T-cell (primary cell): ENCODE results near the gene BEX2. TPM values are rescaled to one million over a fixed set of nuclear protein-coding genes. Genes with fewer than 3 reads are reported as not detected.
A peak's percentile ranks its signal among the peaks of the same experiment; 100 is the strongest.

ENCODE experiments used
- ATAC-seq, 4 experiments: fragments of 200-7000 bp in 3 of 4; fragments of 150-1000 bp in 1 of 4; cut with Tn5 transposase; replicated peaks in 1 of 4; 1 replicate in 3 of 4; 2 replicates in 1 of 4; pipeline ENCODE4 v1.10.0; 2021; ENCODE audit warnings: moderate library complexity in 3 of 4, mild to moderate bottlenecking in 2 of 4, moderate number of reproducible peaks in 1 of 4
- CTCF ChIA-PET, 2 donors: fragments of 300-600 bp; sonication (Branson Sonifier 250); formaldehyde crosslinking; loops; one replicate each; lab custom pipeline; 2022; ENCODE audit warnings: antibody characterized with exemption in 2 of 2; lab: Charles Lee
- POLR2A ChIA-PET, 2 donors: fragments of 300-600 bp; sonication (Branson Sonifier 250); formaldehyde crosslinking; loops; one replicate each; lab custom pipeline; 2022; ENCODE audit warnings: antibody characterized with exemption in 2 of 2; lab: Charles Lee
- DNase-seq, 35 experiments: peaks; one replicate each; pipeline versions ENCODE4 v3.0.0 to v3.0.0-alpha.2; 2013 to 2023
- H3K27ac ChIP-seq: one replicate; pipeline ENCODE4 v1.5.1; 2013; ENCODE audit warnings: low read length
- H3K27me3 ChIP-seq, 2 experiments: replicated peaks in 1 of 2; 1 replicate in 1 of 2; 2 replicates in 1 of 2; pipeline versions ENCODE4 v1.6.1 to v1.7.0; 2013; ENCODE audit warnings: low read length in 1 of 2, mixed read lengths in 1 of 2; ENCODE audit not compliant: control insufficient read depth in 2 of 2, insufficient read depth in 2 of 2; ENCODE audit errors: extremely low read depth in 1 of 2
- H3K36me3 ChIP-seq, 2 donors: 1 replicate in 1 of 2; 2 replicates in 1 of 2; pipeline versions ENCODE4 v1.6.1 to v1.7.0; 2013; ENCODE audit warnings: low read length in 1 of 2; ENCODE audit not compliant: control insufficient read depth in 2 of 2, insufficient read depth in 1 of 2; ENCODE audit errors: extremely low read depth in 1 of 2
- H3K4me1 ChIP-seq, 2 experiments: 1 replicate in 1 of 2; 2 replicates in 1 of 2; pipeline versions ENCODE4 v1.6.1 to v1.7.0; 2013; ENCODE audit warnings: low read length in 2 of 2, mixed read lengths in 1 of 2; ENCODE audit not compliant: insufficient read depth in 2 of 2, control insufficient read depth in 1 of 2; ENCODE audit errors: extremely low read depth in 1 of 2
- H3K4me3 ChIP-seq, 2 donors: 1 replicate in 1 of 2; 2 replicates in 1 of 2; pipeline versions ENCODE4 v1.5.1 to v1.7.0; 2013; ENCODE audit warnings: mild to moderate bottlenecking in 2 of 2, low read length in 1 of 2, moderate library complexity in 1 of 2; ENCODE audit not compliant: control insufficient read depth in 1 of 2; ENCODE audit errors: extremely low read depth in 1 of 2
- H3K9me3 ChIP-seq: 2 replicates; pipeline ENCODE4 v1.7.0; 2013
- H3K27ac Mint-ChIP-seq, 2 donors: one replicate each; pipeline ENCODE4 v1.8.0; 2020 to 2021; ENCODE audit warnings: mild to moderate bottlenecking in 2 of 2, mixed read lengths in 2 of 2
- H3K27me3 Mint-ChIP-seq, 2 donors: one replicate each; pipeline ENCODE4 v1.8.0; 2021 to 2022; ENCODE audit warnings: mixed read lengths in 2 of 2
- H3K36me3 Mint-ChIP-seq: one replicate; pipeline ENCODE4 v1.8.0; 2021; ENCODE audit warnings: mixed read lengths
- H3K4me1 Mint-ChIP-seq, 3 donors: one replicate each; pipeline ENCODE4 v1.8.0; 2020 to 2022; ENCODE audit warnings: mixed read lengths in 3 of 3, mild to moderate bottlenecking in 1 of 3
- H3K4me3 Mint-ChIP-seq, 3 donors: one replicate each; pipeline ENCODE4 v1.8.0; 2020 to 2022; ENCODE audit warnings: mild to moderate bottlenecking in 3 of 3, mixed read lengths in 3 of 3, moderate library complexity in 3 of 3
- H3K9me3 Mint-ChIP-seq, 3 donors: one replicate each; pipeline ENCODE4 v1.8.0; 2020 to 2022; ENCODE audit warnings: mixed read lengths in 3 of 3
- WGBS: methylation state at CpG from one replicate; pipeline ENCODE4 v1.1.5; 2013; ENCODE audit warnings: missing lambda C conversion rate; ENCODE audit not compliant: insufficient coverage; 5-methylcytosine and 5-hydroxymethylcytosine counted together
- total RNA-seq, 35 experiments: library from RNA in 6 of 35; stranded (reverse) in 6 of 35; fragments of 120-200 nt in 1 of 35; gene quantifications; one replicate each; pipeline versions ENCODE4 v1.2.1 to v1.2.4 and lab custom pipeline; 2013 to 2026

BEX2 gene
- total RNA-seq, 5 donors from 2014 or later (not counting 1 experiment from before 2014, with no cell fraction given) = 24.0 to 38.3 (median 26.8) TPM

DNA sequence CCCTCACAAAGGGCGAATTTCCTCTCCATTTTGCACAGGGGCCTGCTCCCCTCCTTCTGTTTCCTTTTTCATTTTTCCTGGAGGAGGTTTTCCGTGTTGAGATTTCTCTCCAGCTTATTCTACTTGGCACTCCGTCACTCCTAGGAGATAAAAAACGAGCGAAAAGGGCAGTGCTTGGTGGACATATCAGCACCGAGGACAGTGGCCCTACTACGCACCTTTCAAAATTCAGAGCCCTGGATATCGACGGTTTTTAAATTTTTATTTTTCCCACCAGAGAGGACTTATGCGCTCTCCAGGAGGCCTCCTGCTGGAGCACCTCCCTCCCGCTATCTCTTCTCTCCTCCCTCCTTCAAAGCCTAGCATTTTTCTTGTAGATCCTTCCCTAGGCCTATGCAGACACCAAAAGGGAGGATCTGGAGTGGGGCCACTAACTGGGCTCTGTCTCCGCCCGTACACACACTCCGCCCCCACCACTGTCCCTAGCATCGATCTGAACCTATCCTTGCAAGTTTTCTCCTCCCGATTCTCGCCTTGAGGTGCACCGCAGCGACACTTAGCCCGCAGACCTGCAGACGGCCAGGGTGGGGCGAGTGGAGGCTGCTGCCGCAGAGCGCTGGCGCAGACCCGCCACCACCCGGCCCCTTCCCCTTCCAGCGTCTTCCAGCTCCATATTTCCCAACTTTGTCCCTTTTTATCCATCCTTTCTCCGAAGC, 37.0 kb upstream of the BEX2 start:
- H3K27ac ChIP-seq = no peak overlapping the region
- CTCF ChIA-PET = no interaction called here
- DNase-seq (no peak), ATAC-seq (no peak)
- 86% methylated on average over 10 of the region's 29 CpGs for WGBS
- Mint-ChIP-seq H3K27me3 (peaks cover 4 to 30% of the 10 kb centered on the region in 2 donors), H3K9me3 (no peaks in the 10 kb centered on the region), H3K27ac (no peak overlapping the region), H3K4me3 (no peak overlapping the region), H3K4me1 (peaks cover 0 to 4% (median 4%) of the 10 kb centered on the region in 3 donors), H3K36me3 (no peaks in the 10 kb centered on the region)
- no peaks in the 10 kb centered on the region for H3K4me1 ChIP-seq
- no peak overlapping the region for H3K4me3 ChIP-seq
- no peaks in the 10 kb centered on the region for H3K9me3 ChIP-seq
- H3K27me3 ChIP-seq = peaks cover 0 to 3% of the 10 kb centered on the region in 2 experiments
- H3K36me3 ChIP-seq = no peaks in the 10 kb centered on the region
- POLR2A ChIA-PET = no interaction called here

DNA sequence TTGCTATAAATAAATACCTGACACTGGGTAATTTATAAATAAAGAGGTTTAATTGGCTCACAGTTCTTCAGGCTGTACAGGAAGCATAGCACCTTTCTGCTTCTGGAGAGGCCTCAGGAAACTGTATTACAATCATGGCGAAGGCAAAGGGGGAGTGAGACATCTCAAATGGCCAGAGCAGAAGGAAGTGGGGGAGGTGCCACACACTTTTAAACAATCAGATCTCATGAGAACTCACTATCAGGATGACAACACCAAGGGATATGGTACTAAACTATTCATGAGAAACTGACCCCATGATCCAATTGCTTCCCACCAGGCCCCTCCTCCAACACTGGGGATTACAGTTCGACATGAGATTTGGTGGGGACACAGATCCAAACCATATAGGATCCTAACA, 33.8 kb upstream of the BEX2 start:
- POLR2A ChIA-PET = no interaction called here
- H3K4me3 ChIP-seq = no peak overlapping the region
- no peak overlapping the region for H3K27ac ChIP-seq
- Mint-ChIP-seq H3K9me3 (no peaks in the 10 kb centered on the region), H3K4me1 (peaks cover 0 to 4% (median 4%) of the 10 kb centered on the region in 3 donors), H3K27me3 (peaks cover 0 to 30% of the 10 kb centered on the region in 2 donors), H3K4me3 (no peak overlapping the region), H3K27ac (no peak overlapping the region), H3K36me3 (no peaks in the 10 kb centered on the region)
- DNase-seq (no peak), ATAC-seq (no peak)
- no peaks in the 10 kb centered on the region for H3K4me1 ChIP-seq
- no peaks in the 10 kb centered on the region for H3K36me3 ChIP-seq
- no CpG with 5 or more reads among the region's 2 CpGs for WGBS
- CTCF ChIA-PET = no interaction called here
- H3K27me3 ChIP-seq = peaks cover 2 to 3% of the 10 kb centered on the region in 2 experiments
- no peaks in the 10 kb centered on the region for H3K9me3 ChIP-seq

DNA sequence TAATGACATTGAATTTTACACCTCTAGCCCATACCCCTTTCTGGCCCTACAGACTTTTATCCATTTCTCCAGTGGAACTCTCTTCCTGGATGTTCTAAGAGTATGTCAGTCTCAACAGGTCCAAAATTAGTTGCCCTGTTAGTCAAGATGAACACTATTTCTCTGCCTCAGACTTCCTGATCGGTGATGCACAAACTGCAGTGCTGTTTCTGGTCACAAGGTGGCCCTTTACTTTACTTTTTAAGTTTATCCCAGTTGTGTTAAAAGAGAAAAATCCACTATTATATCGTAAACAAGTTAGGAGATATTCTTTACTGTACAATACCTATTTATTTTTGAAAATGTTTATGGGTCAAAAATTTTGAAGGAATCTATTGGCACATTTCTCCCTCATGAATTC, 32.3 kb upstream of the BEX2 start:
- Histone ChIP-seq H3K4me3 (no peak overlapping the region), H3K9me3 (no peaks in the 10 kb centered on the region), H3K36me3 (no peaks in the 10 kb centered on the region), H3K27me3 (peaks cover 2 to 3% of the 10 kb centered on the region in 2 experiments), H3K27ac (no peak overlapping the region), H3K4me1 (no peaks in the 10 kb centered on the region)
- CTCF ChIA-PET = interaction anchor here (0.5 to 1.0 kb wide), 5 partner anchors 56 to 470 kb away, joined by 3 to 6 read pairs (median 3); no protein-coding TSS in a partner anchor
- H3K4me1 Mint-ChIP-seq = peaks cover 0 to 4% (median 4%) of the 10 kb centered on the region in 3 donors
- H3K36me3 Mint-ChIP-seq = no peaks in the 10 kb centered on the region
- peaks cover 0 to 18% of the 10 kb centered on the region in 2 donors for H3K27me3 Mint-ChIP-seq
- peak in 27 of 35 experiments; percentile 4 to 63 (median 25) for DNase-seq
- no peak overlapping the region for H3K4me3 Mint-ChIP-seq
- H3K27ac Mint-ChIP-seq = peak overlapping the region; percentile 19 to 55
- POLR2A ChIA-PET = no interaction called here
- no CpG with 5 or more reads among the region's 2 CpGs for WGBS
- H3K9me3 Mint-ChIP-seq = no peaks in the 10 kb centered on the region
- ATAC-seq = peak in 2 of 4 experiments; percentile 51 to 53

DNA sequence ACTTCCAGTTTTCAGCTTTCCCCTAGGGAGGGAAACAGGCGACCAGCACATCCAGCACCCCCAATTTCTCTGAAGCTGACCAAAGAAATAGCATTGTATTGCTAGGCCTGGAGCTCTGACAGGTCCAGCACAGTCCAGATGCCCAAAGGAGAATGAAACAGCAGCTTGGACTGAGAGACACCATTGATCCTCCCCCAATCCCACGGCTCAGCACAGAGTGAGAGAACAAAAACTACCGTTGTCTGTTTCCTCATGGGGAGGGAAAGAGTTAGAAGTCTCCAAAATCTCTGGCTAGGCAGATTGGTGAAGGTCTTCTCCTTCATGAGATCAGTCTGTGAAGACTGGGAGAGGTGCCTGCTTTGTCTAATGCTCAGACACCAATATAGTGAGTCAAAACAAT, 27.9 kb upstream of the BEX2 start:
- Histone ChIP-seq H3K36me3 (no peaks in the 10 kb centered on the region), H3K9me3 (no peaks in the 10 kb centered on the region), H3K27ac (no peak overlapping the region), H3K4me1 (no peaks in the 10 kb centered on the region), H3K4me3 (no peak overlapping the region), H3K27me3 (peaks cover 0 to 2% of the 10 kb centered on the region in 2 experiments)
- no peak overlapping the region for H3K4me3 Mint-ChIP-seq
- H3K36me3 Mint-ChIP-seq = no peaks in the 10 kb centered on the region
- no peaks in the 10 kb centered on the region for H3K9me3 Mint-ChIP-seq
- ChIA-PET CTCF (interaction anchor here (1.0 to 1.3 kb wide), 2 partner anchors 126 to 1959 kb away, joined by 5 to 7 read pairs; no protein-coding TSS in a partner anchor), POLR2A (no interaction called here)
- H3K27me3 Mint-ChIP-seq = peaks cover 4 to 9% of the 10 kb centered on the region in 2 donors
- no CpG with 5 or more reads among the region's 3 CpGs for WGBS
- H3K4me1 Mint-ChIP-seq = peaks cover 0 to 4% (median 4%) of the 10 kb centered on the region in 3 donors
- DNase-seq (no peak), ATAC-seq (no peak)
- no peak overlapping the region for H3K27ac Mint-ChIP-seq

GRCh38 chrX:103330681-103331288, 20.0 kb upstream of the BEX2 start:
- Mint-ChIP-seq H3K27me3 (peaks cover 27 to 35% of the 10 kb centered on the region in 2 donors), H3K4me3 (no peak overlapping the region), H3K27ac (no peak overlapping the region), H3K36me3 (no peaks in the 10 kb centered on the region), H3K9me3 (no peaks in the 10 kb centered on the region), H3K4me1 (peaks cover 0 to 4% (median 3%) of the 10 kb centered on the region in 3 donors)
- H3K4me3 ChIP-seq = no peak overlapping the region
- ChIA-PET CTCF (no interaction called here), POLR2A (no interaction called here)
- H3K27me3 ChIP-seq = peaks cover 2 to 10% of the 10 kb centered on the region in 2 experiments
- no peaks in the 10 kb centered on the region for H3K9me3 ChIP-seq
- WGBS = 20% methylated on average over 1 of the region's 21 CpGs
- ATAC-seq = no peak
- no peaks in the 10 kb centered on the region for H3K36me3 ChIP-seq
- DNase-seq = no peak
- H3K4me1 ChIP-seq = no peaks in the 10 kb centered on the region
- no peak overlapping the region for H3K27ac ChIP-seq

DNA sequence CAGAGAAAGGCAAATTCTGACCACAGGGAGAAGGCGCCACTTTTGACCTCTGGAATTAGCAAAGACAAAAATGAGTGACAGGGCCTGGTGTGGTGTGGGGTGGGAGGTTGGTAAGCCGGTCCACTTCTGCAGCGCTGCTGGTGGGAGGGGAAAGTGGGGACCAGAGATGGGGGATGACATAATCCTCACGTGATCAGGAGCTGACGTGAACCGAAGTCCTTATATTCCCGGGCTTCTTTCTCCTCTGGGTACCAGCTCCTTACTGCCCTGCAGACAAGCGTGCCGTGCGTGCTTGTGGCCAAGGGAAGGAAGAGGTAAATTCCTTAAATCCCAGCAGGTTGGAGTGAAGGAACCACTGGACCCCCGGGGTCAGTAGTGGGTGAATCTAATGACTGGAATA, 19.2 kb upstream of the BEX2 start, which contains the start of gene TCEAL7:
Gene TCEAL7 (plus strand): TSS at position 249 of the 400 bp plus-strand sequence. CDS start 1,165 bp downstream, outside the sequence.
- Histone ChIP-seq H3K36me3 (no peaks in the 10 kb centered on the region), H3K27ac (no peak within 1 kb of the TSS), H3K4me3 (no peak within 1 kb of the TSS), H3K27me3 (peaks cover 2 to 10% of the 10 kb centered on the region in 2 experiments), H3K9me3 (no peaks in the 10 kb centered on the region), H3K4me1 (no peaks in the 10 kb centered on the region)
- peaks cover 27 to 35% of the 10 kb centered on the region in 2 donors for H3K27me3 Mint-ChIP-seq
- no peaks in the 10 kb centered on the region for H3K9me3 Mint-ChIP-seq
- CTCF ChIA-PET = no interaction called here
- no CpG with 5 or more reads among the region's 11 CpGs for WGBS
- POLR2A ChIA-PET = interaction anchor here in 1 of 2 donors (0.7 kb wide), 1 partner anchor 40 kb away, joined by 3 read pairs; no protein-coding TSS in a partner anchor
- no peaks in the 10 kb centered on the region for H3K36me3 Mint-ChIP-seq
- no peak within 1 kb of the TSS for H3K4me3 Mint-ChIP-seq
- DNase-seq = no peak
- peaks cover 0 to 4% (median 3%) of the 10 kb centered on the region in 3 donors for H3K4me1 Mint-ChIP-seq
- no peak within 1 kb of the TSS for H3K27ac Mint-ChIP-seq
- no peak for ATAC-seq
